HG03039 (cell line): ENCODE results near the gene DUSP12.

Experiments used
- ATAC-seq: cut with Tn5 transposase; IDR thresholded peaks from one replicate; pipeline ENCODE4 v1.9.1; 2021; ENCODE audit warnings: mild to moderate bottlenecking, moderate library complexity; ENCODE audit not compliant: unreplicated experiment

Gene DUSP12

GRCh38 chr1:161727256-161727924 lies 22.2 kb upstream of the DUSP12 start:
- ATAC-seq, result peak; percentile 8

GRCh38 chr1:161728376-161729226 lies 21.0 kb upstream of the DUSP12 start:
- ATAC-seq, result no peak

DNA sequence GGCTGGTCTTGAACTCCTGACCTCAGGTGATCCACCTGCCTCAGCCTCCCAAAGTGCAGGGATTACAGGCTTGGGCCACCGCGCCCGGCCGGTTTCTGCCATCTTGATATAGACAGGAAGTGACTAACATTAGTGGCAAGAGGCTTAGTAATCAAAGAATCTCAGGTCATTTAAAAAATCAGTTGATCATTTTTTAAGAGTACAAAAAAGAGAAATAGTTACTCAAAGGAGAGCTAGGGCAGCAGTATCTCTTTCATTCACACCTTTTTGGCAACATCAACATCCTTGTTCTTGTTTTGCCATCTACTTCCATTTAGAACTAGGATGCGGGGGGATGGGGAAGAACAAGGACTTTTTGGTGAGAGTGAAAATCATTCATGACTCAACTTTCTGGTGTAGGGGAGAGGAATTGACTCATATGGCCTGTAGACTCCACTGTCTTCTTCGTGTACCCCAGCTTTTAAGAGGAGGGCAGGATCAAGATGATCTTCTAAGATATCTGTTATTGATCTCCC lies 19.5 kb upstream of the DUSP12 start:
- no peak for ATAC-seq

DNA sequence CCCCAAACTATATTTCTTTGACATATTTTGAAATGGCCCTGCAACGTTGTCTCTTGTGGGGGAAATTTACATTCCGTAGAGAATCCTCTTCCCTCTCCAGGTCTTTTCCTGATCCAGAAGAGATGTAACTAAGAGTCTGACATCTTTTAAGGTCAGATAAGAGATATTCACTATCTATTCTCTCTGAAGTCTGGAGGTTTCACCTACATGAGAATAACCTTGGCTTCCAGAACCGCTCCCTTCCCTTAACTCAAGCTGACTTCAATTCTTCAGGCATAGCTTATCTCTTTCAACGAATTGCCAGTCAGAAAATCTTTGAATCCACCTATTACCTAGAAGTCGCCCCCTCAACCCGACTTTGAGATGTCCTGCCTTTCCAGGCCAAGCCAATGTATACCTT lies 18.3 kb upstream of the DUSP12 start:
- no peak for ATAC-seq

DNA sequence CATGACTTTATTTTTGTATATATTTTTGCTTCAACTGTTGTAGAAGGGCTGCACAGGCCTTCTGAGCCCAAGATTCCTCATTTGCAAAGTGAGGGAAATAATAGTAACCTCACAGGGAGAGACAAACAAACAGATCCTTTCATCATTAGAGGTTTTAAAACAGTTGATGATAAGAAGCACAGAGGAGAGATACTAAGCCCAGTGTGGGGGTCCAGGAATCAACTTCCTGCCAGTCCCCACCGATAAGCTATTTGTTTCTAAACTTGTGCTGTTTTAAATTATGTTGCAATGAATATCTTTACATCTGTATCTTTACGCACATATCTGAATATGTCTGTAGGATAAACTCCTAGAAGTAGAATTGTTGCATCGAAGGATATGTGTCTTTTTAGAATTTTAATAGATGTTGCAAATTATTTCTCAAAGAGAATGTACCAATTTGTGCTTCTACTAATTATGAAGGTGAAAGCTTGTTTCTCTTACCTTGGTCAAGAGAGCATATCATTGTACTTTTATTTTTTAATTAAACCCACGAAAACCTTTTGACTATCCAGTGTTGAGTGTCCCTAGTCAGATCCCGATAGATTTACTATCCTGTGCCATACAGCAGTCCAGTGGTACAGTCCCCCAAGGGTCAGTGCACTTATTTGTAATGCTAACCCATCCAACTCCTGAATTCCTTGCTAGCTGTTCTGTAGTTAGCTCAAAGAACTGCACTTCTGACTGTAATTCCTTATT lies 17.4 kb upstream of the DUSP12 start:
- no peak for ATAC-seq

GRCh38 chr1:161733526-161733925 lies 16.1 kb upstream of the DUSP12 start:
- no peak for ATAC-seq

- no peak for ATAC-seq
These were observed 13.7 kb upstream of the DUSP12 start for GRCh38 chr1:161735837-161736236.

DNA sequence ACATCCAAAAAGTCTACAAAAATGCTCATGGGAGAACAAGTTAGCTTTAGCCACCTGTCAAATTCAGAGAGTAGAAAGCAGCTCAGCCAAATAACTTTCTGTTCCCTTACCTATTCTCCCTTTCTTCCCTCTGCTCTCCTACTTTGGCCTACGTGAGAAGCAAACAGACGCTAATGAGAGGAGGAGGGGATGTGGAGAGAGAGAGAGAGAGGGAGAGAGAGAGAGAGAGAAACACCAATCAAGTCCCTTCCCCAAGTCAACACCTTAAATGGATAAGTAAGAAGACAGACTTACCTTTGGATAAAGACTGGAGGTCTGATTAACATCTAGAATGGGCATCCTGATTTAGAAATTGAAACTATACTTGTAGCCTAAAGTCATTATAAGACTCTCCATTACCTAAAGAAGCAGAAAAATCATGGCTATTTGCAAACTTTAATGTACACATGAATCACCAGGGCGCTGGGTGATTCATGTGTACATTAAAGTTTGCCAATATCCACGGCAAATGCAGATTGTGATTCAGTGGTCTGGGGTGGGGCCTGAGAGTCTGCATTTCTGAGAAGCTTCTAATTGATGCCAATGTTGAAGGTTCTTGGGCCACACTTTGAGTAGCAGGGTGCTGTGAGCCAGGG lies 13.1 kb upstream of the DUSP12 start:
- no peak for ATAC-seq

DNA sequence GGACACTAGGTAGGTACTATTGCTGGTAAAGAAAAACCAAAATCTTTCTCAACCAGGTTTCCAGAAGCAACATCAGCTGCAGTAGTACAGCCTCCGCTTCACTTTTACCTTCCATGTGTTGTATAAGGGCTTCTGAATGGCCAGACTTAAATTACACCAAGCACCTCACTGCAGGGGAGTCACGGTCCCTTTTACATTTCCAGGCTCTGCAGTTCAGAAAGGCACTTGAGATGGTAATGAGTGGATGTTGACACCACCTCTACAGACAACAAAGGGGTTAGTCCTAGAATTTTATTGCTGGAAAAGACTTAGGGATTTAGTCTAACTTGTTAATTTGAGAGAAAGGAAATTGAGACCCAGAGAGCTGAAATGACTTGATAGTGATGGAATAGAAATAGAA lies 12.0 kb upstream of the DUSP12 start:
- no peak for ATAC-seq

GRCh38 chr1:161738627-161739287 lies 10.8 kb upstream of the DUSP12 start:
- ATAC-seq, result peak; percentile 59

GRCh38 chr1:161739865-161740566 lies 9.6 kb upstream of the DUSP12 start:
- ATAC-seq, result no peak

- no peak for ATAC-seq
These were observed 8.7 kb upstream of the DUSP12 start for GRCh38 chr1:161740921-161741320.

DNA sequence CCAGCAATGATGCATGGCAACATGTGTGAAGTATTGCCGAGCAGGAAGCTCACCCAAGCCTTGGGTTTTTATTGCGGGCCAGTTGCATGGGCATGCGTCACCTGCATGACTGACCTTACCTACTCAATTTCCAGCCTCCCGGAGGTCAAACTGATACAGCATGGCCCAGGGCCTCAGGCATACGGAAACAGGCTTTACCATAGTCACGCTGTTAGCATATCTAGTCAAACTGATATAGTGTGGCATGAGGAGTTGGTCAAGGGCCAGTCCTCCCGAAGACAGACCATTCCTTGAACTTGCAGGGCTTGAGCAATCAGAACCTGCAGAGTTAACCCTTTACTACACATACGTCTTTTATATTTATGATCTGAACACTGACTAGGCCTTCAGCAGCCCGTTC lies 6.4 kb upstream of the DUSP12 start:
- ATAC-seq, result no peak

GRCh38 chr1:161747801-161748200 lies 1.8 kb upstream of the DUSP12 start:
- ATAC-seq, result no peak

- ATAC-seq, result no peak
These were observed 14.0 kb downstream of the DUSP12 start for GRCh38 chr1:161763522-161764098.

- peak; percentile 50 for ATAC-seq
These were observed 16.8 kb downstream of the DUSP12 start, which contains the start of gene ATF6 for GRCh38 chr1:161766102-161766981. Gene ATF6, plus strand, starts transcription at chr1:161766320. Its CDS starts 41 bp downstream, at chr1:161766361.

- ATAC-seq, result no peak
These were observed 18.9 kb downstream of the DUSP12 start for GRCh38 chr1:161768461-161768860.

- ATAC-seq, result no peak
These were observed 19.5 kb downstream of the DUSP12 start for GRCh38 chr1:161768986-161769672.
